Liver (tissue), 3 donors: ENCODE measurements around the gene ADGRF1.

Source experiments
- CTCF ChIP-seq: fragments of 150-350 bp; IDR thresholded peaks from 2 replicates; pipeline ENCODE4 v1.5.1; 2017; ENCODE audit warnings: improper control_type of control experiment, low read depth, low read length; ENCODE audit not compliant: missing input control
- GABPA ChIP-seq, 2 donors: IDR thresholded peaks in 1 of 2; conservative IDR thresholded peaks in 1 of 2; 2 replicates each; pipeline ENCODE4 v1.6.1; 2016; ENCODE audit warnings: antibody characterized with exemption in 2 of 2, mild to moderate bottlenecking in 1 of 2, moderate library complexity in 1 of 2
- REST ChIP-seq: IDR thresholded peaks from 2 replicates; pipeline ENCODE4 v1.6.1; 2016; ENCODE audit warnings: antibody characterized with exemption, mild to moderate bottlenecking
- donor health status: healthy.
- donor health status: healthy.

DNA sequence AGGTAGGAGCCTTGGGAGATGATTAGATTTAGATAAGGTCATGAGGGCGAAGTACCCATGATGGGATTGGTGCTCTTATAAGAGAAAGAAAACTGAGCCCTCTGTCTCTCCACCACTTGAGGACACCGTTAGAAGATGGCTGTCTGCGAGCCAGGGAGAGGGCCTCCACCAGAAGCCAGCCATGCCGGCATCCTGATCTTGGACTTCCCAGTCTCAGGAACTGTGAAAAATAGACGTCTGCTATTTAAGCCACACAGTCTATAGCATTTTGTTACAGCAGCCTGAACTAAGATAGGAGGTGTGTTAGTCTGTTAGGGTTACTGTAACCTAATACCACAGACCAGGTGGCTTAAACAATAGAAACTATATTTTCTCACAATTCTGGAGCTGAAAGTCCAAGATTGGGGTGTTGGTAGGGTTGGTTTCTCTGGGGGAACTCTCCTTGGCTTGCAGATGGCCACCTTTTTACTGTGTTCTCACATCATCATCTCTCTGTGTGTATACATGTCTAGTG lies 38.0 kb upstream of the ADGRF1 start:
- TF ChIP-seq GABPA (IDR thresholded peaks at IDR 0.05 in 1 of 2, conservative IDR thresholded peaks at IDR 0.05 in 1 of 2) (no peak), REST (no peak), CTCF (no peak)
